WTC11 (cell line): ENCODE measurements around the gene CDK17. TPM values are rescaled to one million over a fixed set of nuclear protein-coding genes. Genes with fewer than 3 reads are reported as not detected.

Source experiments
- ATAC-seq: fragments of 200-7000 bp; cut with Tn5 transposase; 2 replicates; pipeline ENCODE4 v1.10.0; 2021; ENCODE audit warnings: mild to moderate bottlenecking, moderate library complexity
- CTCF ChIA-PET: fragments of 300-600 bp; sonication (Branson Sonifier 250); formaldehyde crosslinking; loops from one replicate; lab custom pipeline; 2021; ENCODE audit warnings: antibody characterized with exemption; lab: Charles Lee
- POLR2A ChIA-PET: fragments of 350-600 bp; sonication (Branson Sonifier 250); formaldehyde crosslinking; loops from one replicate; lab custom pipeline; 2021; ENCODE audit warnings: antibody characterized with exemption; lab: Charles Lee
- DNase-seq: peaks from one replicate; pipeline ENCODE4 v3.0.0; 2021; ENCODE audit warnings: low spot score
- H3K27ac Mint-ChIP-seq: 2 replicates; pipeline ENCODE4 v1.8.0; 2021; ENCODE audit warnings: mixed read lengths
- H3K27me3 Mint-ChIP-seq: 2 replicates; pipeline ENCODE4 v1.8.0; 2021; ENCODE audit warnings: low read depth, mild to moderate bottlenecking, moderate library complexity, mixed read lengths
- H3K36me3 Mint-ChIP-seq: 2 replicates; pipeline ENCODE4 v1.8.0; 2021; ENCODE audit warnings: mixed read lengths
- H3K4me1 Mint-ChIP-seq: 2 replicates; pipeline ENCODE4 v1.8.0; 2022; ENCODE audit warnings: mixed read lengths
- H3K4me3 Mint-ChIP-seq: 2 replicates; pipeline ENCODE4 v1.8.0; 2021; ENCODE audit warnings: mild to moderate bottlenecking, moderate library complexity, mixed read lengths
- H3K9me3 Mint-ChIP-seq: 2 replicates; pipeline ENCODE4 v1.8.0; 2021; ENCODE audit warnings: mixed read lengths
- ATF1 ChIP-seq: sonication (generic); formaldehyde crosslinking; IDR thresholded peaks from 2 replicates; pipeline ENCODE4 v1.8.1; 2023; ENCODE audit warnings: mild to moderate bottlenecking, moderate library complexity, missing genetic modification reagents
- ATF6 ChIP-seq: sonication (generic); formaldehyde crosslinking; IDR thresholded peaks from 2 replicates; pipeline ENCODE4 v1.8.1; 2023; ENCODE audit warnings: mild to moderate bottlenecking, missing genetic modification reagents
- CBFB ChIP-seq: sonication (generic); formaldehyde crosslinking; IDR thresholded peaks from 2 replicates; pipeline ENCODE4 v1.8.1; 2022; ENCODE audit warnings: mild to moderate bottlenecking, low read depth, missing genetic modification reagents
- CDX4 ChIP-seq: fragments of 250-450 bp; sonication (Bioruptor Pico); IDR thresholded peaks from 2 replicates; pipeline ENCODE4 v1.9.0; 2021; ENCODE audit warnings: moderate library complexity, mild to moderate bottlenecking, inconsistent platforms, borderline replicate concordance
- CREM ChIP-seq: sonication (generic); formaldehyde crosslinking; IDR thresholded peaks from 2 replicates; pipeline ENCODE4 v1.8.1; 2022; ENCODE audit warnings: mild to moderate bottlenecking, missing genetic modification reagents, moderate library complexity
- CTCF ChIP-seq: fragments of 200-600 bp; IDR thresholded peaks from 2 replicates; pipeline ENCODE4 v1.8.0; 2022; ENCODE audit warnings: antibody characterized with exemption
- E2F4 ChIP-seq: sonication (generic); formaldehyde crosslinking; IDR thresholded peaks from 2 replicates; pipeline ENCODE4 v1.8.1; 2022; ENCODE audit warnings: low read depth, mild to moderate bottlenecking, moderate library complexity, missing genetic modification reagents, borderline replicate concordance
- ERG ChIP-seq: fragments of 250-450 bp; sonication (Bioruptor Pico); IDR thresholded peaks from 2 replicates; pipeline ENCODE4 v1.8.0; 2021; ENCODE audit warnings: mild to moderate bottlenecking
- ETV6 ChIP-seq: sonication (generic); formaldehyde crosslinking; IDR thresholded peaks from 2 replicates; pipeline ENCODE4 v1.8.1; 2022; ENCODE audit warnings: mild to moderate bottlenecking, missing genetic modification reagents
- GABPB1 ChIP-seq: sonication (generic); formaldehyde crosslinking; IDR thresholded peaks from 2 replicates; pipeline ENCODE4 v1.8.1; 2023; ENCODE audit warnings: mild to moderate bottlenecking, missing genetic modification reagents
- HMGXB4 ChIP-seq: sonication (generic); formaldehyde crosslinking; IDR thresholded peaks from 2 replicates; pipeline ENCODE4 v1.8.1; 2023; ENCODE audit warnings: mild to moderate bottlenecking, moderate library complexity, missing genetic modification reagents
- JAZF1 ChIP-seq: fragments of 250-450 bp; sonication (Bioruptor Pico); IDR thresholded peaks from 2 replicates; pipeline ENCODE4 v1.9.0; 2021; ENCODE audit warnings: moderate library complexity, mild to moderate bottlenecking, inconsistent platforms
- JUN ChIP-seq: sonication (generic); formaldehyde crosslinking; IDR thresholded peaks from 2 replicates; pipeline ENCODE4 v1.8.0; 2023; ENCODE audit warnings: mild to moderate bottlenecking, missing genetic modification reagents
- KAT7 ChIP-seq: sonication (generic); formaldehyde crosslinking; IDR thresholded peaks from 2 replicates; pipeline ENCODE4 v1.8.1; 2023; ENCODE audit warnings: missing genetic modification reagents, mild to moderate bottlenecking, borderline replicate concordance
- NFATC4 ChIP-seq: fragments of 250-450 bp; sonication (Bioruptor Pico); IDR thresholded peaks from 2 replicates; pipeline ENCODE4 v1.9.0; 2021; ENCODE audit warnings: mild to moderate bottlenecking
- NFE2L1 ChIP-seq: sonication (generic); formaldehyde crosslinking; IDR thresholded peaks from 2 replicates; pipeline ENCODE4 v1.8.1; 2023; ENCODE audit warnings: missing genetic modification reagents
- RELA ChIP-seq: sonication (generic); formaldehyde crosslinking; IDR thresholded peaks from 2 replicates; pipeline ENCODE4 v1.8.1; 2022; ENCODE audit warnings: missing genetic modification reagents, mild to moderate bottlenecking, borderline replicate concordance
- RORB ChIP-seq: fragments of 250-450 bp; sonication (Bioruptor Pico); IDR thresholded peaks from 2 replicates; pipeline ENCODE4 v1.9.0; 2021; ENCODE audit warnings: mild to moderate bottlenecking
- SOX15 ChIP-seq: fragments of 250-450 bp; sonication (Bioruptor Pico); IDR thresholded peaks from 2 replicates; pipeline ENCODE4 v1.9.0; 2021; ENCODE audit warnings: mild to moderate bottlenecking
- USF1 ChIP-seq: sonication (generic); formaldehyde crosslinking; IDR thresholded peaks from 2 replicates; pipeline ENCODE4 v1.8.0; 2022; ENCODE audit warnings: mild to moderate bottlenecking, missing genetic modification reagents
- ZNF671 ChIP-seq: fragments of 250-450 bp; sonication (Bioruptor Pico); IDR thresholded peaks from 2 replicates; pipeline ENCODE4 v1.8.0; 2021; ENCODE audit warnings: mild to moderate bottlenecking
- total RNA-seq: library from RNA; stranded (reverse); gene quantifications from 3 replicates; pipeline ENCODE4 v1.2.3, GENCODE V29; 2021

CDK17 gene
- total RNA-seq, 1 experiment from 2014 or later = 20.0 TPM

- no peak for TF ChIP-seq CDX4
- no peak for TF ChIP-seq GABPB1 (CRISPR knock-in tag)
- no peak for TF ChIP-seq JUN (CRISPR knock-in tag)
- no peak for TF ChIP-seq HMGXB4 (CRISPR knock-in tag)
- TF ChIP-seq ZNF671 (CRISPR knock-in tag) = no peak
- TF ChIP-seq NFATC4 (CRISPR knock-in tag) = no peak
- TF ChIP-seq ETV6 (CRISPR knock-in tag) = no peak
Measured at GRCh38 chr12:96237465-96238077, 162.7 kb downstream of the CDK17 start (continued).

- no peak for DNase-seq
- no peaks in the 10 kb centered on the region for H3K9me3 Mint-ChIP-seq
- POLR2A ChIA-PET = no interaction called here
- peaks cover 12% of the 10 kb centered on the region for H3K4me1 Mint-ChIP-seq
- no peak overlapping the region for H3K4me3 Mint-ChIP-seq
- H3K27ac Mint-ChIP-seq = no peak overlapping the region
- H3K36me3 Mint-ChIP-seq = no peaks in the 10 kb centered on the region
- H3K27me3 Mint-ChIP-seq = no peaks in the 10 kb centered on the region
- no peak for TF ChIP-seq ERG (CRISPR knock-in tag)
- TF ChIP-seq RELA = no peak
- TF ChIP-seq SOX15 = no peak
- TF ChIP-seq ATF6 (CRISPR knock-in tag) = no peak
- TF ChIP-seq RORB (CRISPR knock-in tag) = no peak
- TF ChIP-seq E2F4 (CRISPR knock-in tag) = no peak
- no peak for TF ChIP-seq JAZF1 (CRISPR knock-in tag)
- TF ChIP-seq CREM (CRISPR knock-in tag) = no peak
- no peak for TF ChIP-seq KAT7 (CRISPR knock-in tag)
- TF ChIP-seq CBFB (CRISPR knock-in tag) = no peak
- TF ChIP-seq, all 79 proteins: peak for 0
- CTCF ChIA-PET = no interaction called here
- ATAC-seq = no peak
Measured at GRCh38 chr12:96237035-96237434, 163.2 kb downstream of the CDK17 start.

- H3K4me1 Mint-ChIP-seq = peaks cover 12% of the 10 kb centered on the region
- DNase-seq (no peak), ATAC-seq (no peak)
- H3K9me3 Mint-ChIP-seq = no peaks in the 10 kb centered on the region
- no peaks in the 10 kb centered on the region for H3K27me3 Mint-ChIP-seq
- H3K4me3 Mint-ChIP-seq = no peak overlapping the region
- CTCF ChIA-PET = no interaction called here
- POLR2A ChIA-PET = no interaction called here
- no peaks in the 10 kb centered on the region for H3K36me3 Mint-ChIP-seq
- no peak overlapping the region for H3K27ac Mint-ChIP-seq
- TF ChIP-seq NFE2L1 (no peak), ATF1 (CRISPR knock-in tag) (no peak), USF1 (CRISPR knock-in tag) (no peak), CTCF (no peak)
Measured at GRCh38 chr12:96236221-96236822, 163.9 kb downstream of the CDK17 start.
